ENCODE measurements around the gene PPFIA1.
A peak's percentile ranks its signal among the peaks of the same experiment; 100 is the strongest.
"Not testable (repeated sequence)": the region's sequence is repeated elsewhere in the genome, so short reads cannot be mapped to it uniquely, and the experiment has no call there.

Gene PPFIA1

GRCh38 chr11:70267405-70267950 lies 3.0 kb upstream of the PPFIA1 start:
- no peak for DNase-seq
- TF ChIP-seq POLR2A (IDR thresholded peaks at IDR 0.05; ENCODE audit: low read length) (no peak), GATA1 (IDR thresholded peaks at IDR 0.05; ENCODE audit: low read depth, low read length) (no peak)

DNA sequence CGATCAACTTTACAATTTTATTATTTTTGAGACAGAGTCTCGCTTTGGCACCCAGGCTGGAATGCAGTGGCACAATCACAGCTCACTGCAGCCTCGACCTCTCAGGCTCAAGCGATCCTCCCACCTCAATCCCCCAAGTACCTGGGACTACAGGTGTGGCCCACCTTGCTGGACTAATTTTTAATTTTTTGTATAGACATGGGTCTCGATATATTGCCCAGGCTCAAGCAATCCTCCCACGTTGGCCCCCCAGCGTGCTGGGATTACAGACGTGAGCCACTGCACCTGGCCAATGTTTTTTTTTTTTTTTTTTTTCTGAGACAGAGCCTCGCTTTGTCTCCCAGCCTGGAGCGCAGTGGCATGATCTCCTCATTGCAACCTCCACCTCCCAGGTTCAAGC lies 2.0 kb upstream of the PPFIA1 start:
- no peak for DNase-seq
- TF ChIP-seq POLR2A (IDR thresholded peaks at IDR 0.05; ENCODE audit: low read length) (no peak), GATA1 (IDR thresholded peaks at IDR 0.05; ENCODE audit: low read depth, low read length) (no peak)

DNA sequence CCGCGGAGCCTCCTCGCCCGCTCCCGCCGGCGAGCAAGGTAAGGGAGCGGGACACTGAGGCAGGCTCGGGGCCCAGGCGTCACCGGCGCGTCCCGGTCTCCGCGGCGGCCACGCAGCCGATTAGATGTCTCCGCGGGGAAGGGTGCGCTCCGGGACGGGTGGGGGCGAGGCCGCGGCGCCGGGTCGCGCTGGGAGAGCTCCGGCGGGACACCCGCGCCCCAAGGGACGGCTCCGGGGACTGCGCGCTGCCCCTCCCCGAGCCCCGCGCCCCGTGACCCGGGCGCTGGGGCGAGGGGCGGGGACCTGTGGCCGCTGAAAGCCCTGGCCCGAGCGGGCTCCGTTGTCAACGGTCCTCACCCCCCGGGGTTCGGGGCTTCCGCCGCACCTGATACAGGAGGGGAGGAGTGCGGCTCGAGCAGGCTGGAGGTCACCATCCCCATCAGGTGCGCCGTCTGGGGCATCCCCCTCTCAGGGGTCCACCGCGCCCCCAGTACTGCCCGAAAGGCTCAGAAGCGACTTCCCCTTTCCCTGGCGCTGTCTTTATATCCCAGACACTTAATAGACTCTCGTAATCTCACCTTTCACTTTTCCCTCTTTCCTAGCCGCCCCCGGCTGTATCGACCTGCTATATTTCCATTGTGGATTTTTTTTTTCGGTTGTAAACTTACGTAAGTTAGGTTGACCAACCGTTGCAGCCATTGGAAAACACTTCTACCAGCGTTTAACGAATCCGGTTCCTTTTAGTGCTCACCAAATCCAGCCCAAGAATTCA lies 573 bp downstream of the PPFIA1 start:
- peak; percentile 70 to 81 for DNase-seq
- TF ChIP-seq POLR2A (IDR thresholded peaks at IDR 0.05; ENCODE audit: low read length), result peak; percentile 68
- TF ChIP-seq GATA1 (IDR thresholded peaks at IDR 0.05; ENCODE audit: low read depth, low read length), result no peak

GRCh38 chr11:70271649-70271953 lies 1.1 kb downstream of the PPFIA1 start:
- TF ChIP-seq GATA1 (IDR thresholded peaks at IDR 0.05; ENCODE audit: low read depth, low read length) (no peak), POLR2A (IDR thresholded peaks at IDR 0.05; ENCODE audit: low read length) (no peak)

GRCh38 chr11:70272009-70272408 lies 1.5 kb downstream of the PPFIA1 start:
- TF ChIP-seq GATA1 (IDR thresholded peaks at IDR 0.05; ENCODE audit: low read depth, low read length) (no peak), POLR2A (IDR thresholded peaks at IDR 0.05; ENCODE audit: low read length) (no peak)
- DNase-seq, result no peak

More at GRCh38 chr11:70271649-70271953, 1.1 kb downstream of the PPFIA1 start:
- no peak for DNase-seq

- DNase-seq, result no peak
- no peak for TF ChIP-seq GATA1 (IDR thresholded peaks at IDR 0.05; ENCODE audit: low read depth, low read length)
- no peak for TF ChIP-seq POLR2A (IDR thresholded peaks at IDR 0.05; ENCODE audit: low read length)
Measured at GRCh38 chr11:70278994-70279393, 8.5 kb downstream of the PPFIA1 start.

DNA sequence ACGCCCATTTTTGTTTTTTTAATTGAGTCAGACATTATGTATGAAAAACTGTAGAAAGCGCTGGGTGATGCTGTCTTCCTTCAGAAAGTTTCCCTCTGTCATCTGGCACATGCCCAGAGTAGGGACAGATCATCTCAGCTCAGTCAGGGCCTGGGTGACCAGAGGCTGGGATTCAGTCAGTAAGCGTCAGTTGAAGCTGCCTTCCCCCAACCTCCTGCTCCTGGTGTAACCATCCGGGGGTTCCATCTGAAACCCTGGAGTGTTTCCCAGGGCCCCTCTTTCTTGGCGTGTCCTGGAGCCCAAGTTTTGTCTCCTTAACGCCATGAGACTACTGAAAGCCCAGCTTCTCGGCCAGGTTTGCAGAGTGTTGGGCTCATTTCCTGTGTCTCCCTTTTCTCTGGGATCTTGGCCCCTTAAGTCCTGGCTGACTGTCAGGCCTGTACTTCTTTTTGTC lies 10.7 kb downstream of the PPFIA1 start:
- TF ChIP-seq GATA1 (IDR thresholded peaks at IDR 0.05; ENCODE audit: low read depth, low read length) (no peak), POLR2A (IDR thresholded peaks at IDR 0.05; ENCODE audit: low read length) (no peak)

GRCh38 chr11:70282012-70282411 lies 11.5 kb downstream of the PPFIA1 start:
- no peak for DNase-seq
- TF ChIP-seq POLR2A (IDR thresholded peaks at IDR 0.05; ENCODE audit: low read length), result no peak
- TF ChIP-seq GATA1 (IDR thresholded peaks at IDR 0.05; ENCODE audit: low read depth, low read length), result no peak

More for the DNA sequence above, 10.7 kb downstream of the PPFIA1 start:
- DNase-seq, result no peak

GRCh38 chr11:70288721-70289120 lies 18.2 kb downstream of the PPFIA1 start:
- no peak for DNase-seq
- TF ChIP-seq POLR2A (IDR thresholded peaks at IDR 0.05; ENCODE audit: low read length) (no peak), GATA1 (IDR thresholded peaks at IDR 0.05; ENCODE audit: low read depth, low read length) (no peak)

DNA sequence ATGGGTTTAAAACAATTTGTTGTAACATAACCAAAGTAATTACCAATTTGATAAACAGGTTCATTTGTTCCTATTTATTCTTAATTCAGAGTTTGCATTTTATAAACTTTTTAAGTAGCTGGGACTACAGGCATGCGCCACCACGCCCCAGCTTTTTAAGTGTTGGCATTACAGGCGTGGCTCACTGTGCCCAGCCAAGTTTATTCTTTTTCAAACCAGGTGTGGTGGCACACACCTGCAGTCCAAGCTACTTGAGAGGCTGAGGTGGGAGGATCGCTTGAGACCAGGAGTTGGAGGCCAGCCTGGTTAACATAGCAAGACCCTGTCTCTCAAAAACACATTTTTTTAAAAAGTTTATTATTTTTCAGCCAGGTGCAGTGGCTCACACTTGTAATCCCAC lies 19.1 kb downstream of the PPFIA1 start:
- no peak for DNase-seq
- no peak for TF ChIP-seq GATA1 (IDR thresholded peaks at IDR 0.05; ENCODE audit: low read depth, low read length)
- TF ChIP-seq POLR2A (IDR thresholded peaks at IDR 0.05; ENCODE audit: low read length), result no peak

- DNase-seq, result no peak
- no peak for TF ChIP-seq POLR2A (IDR thresholded peaks at IDR 0.05; ENCODE audit: low read length)
- TF ChIP-seq GATA1 (IDR thresholded peaks at IDR 0.05; ENCODE audit: low read depth, low read length), result no peak
Measured at GRCh38 chr11:70290361-70291065, 20.0 kb downstream of the PPFIA1 start.

DNA sequence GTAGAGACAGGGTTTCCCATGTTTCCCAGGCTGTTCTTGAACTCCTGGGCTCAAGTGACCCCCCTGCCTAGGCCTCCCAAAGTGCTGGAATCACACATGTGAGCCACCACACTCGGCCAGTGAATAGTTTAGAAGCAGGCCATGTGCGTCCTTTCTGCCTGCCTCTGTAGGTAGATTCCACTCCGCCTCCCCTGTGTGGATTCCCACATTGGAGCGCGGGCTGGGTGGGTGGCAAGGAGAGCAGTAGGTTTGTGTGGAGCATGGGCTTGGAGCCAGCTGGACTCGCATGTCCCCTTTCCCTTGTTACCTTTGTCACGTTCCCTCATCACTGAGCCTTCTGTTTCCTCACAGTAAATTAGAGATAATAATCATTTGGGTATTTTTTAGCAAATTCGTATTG lies 21.7 kb downstream of the PPFIA1 start:
- no peak for DNase-seq
- TF ChIP-seq POLR2A (IDR thresholded peaks at IDR 0.05; ENCODE audit: low read length) (no peak), GATA1 (IDR thresholded peaks at IDR 0.05; ENCODE audit: low read depth, low read length) (no peak)

GRCh38 chr11:70292863-70293262 lies 22.4 kb downstream of the PPFIA1 start:
- TF ChIP-seq POLR2A (IDR thresholded peaks at IDR 0.05; ENCODE audit: low read length) (no peak), GATA1 (IDR thresholded peaks at IDR 0.05; ENCODE audit: low read depth, low read length) (no peak)
- DNase-seq, result no peak

DNA sequence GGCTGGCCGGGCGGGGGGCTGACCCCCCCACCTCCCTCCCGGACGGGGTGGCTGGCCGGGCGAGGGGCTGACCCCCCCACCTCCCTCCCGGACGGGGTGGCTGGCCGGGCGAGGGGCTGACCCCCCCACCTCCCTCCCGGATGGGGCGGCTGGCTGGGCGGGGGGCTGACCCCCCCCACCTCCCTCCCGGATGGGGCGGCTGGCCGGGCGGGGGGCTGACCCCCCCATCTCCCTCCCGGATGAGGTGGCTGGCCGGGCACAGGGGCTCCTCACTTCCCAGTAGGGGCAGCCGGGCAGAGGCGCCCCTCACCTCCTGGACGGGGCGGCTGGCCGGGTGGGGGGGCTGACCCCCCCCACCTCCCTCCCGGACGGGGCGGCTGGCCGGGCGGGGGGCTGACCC lies 24.7 kb downstream of the PPFIA1 start:
- DNase-seq, result not testable (repeated sequence)

- TF ChIP-seq POLR2A (IDR thresholded peaks at IDR 0.05; ENCODE audit: low read length) (no peak), GATA1 (IDR thresholded peaks at IDR 0.05; ENCODE audit: low read depth, low read length) (no peak)
- no peak for DNase-seq
Measured at GRCh38 chr11:70296681-70297080, 26.2 kb downstream of the PPFIA1 start.
